Lower lobe of right lung (tissue), 2 donors: ENCODE data around the gene RAB39A. TPM values are rescaled to one million over a fixed set of nuclear protein-coding genes. Genes with fewer than 3 reads are reported as not detected.
A peak's percentile ranks its signal among the peaks of the same experiment; 100 is the strongest.
"Not testable (repeated sequence)": the region's sequence is repeated elsewhere in the genome, so short reads cannot be mapped to it uniquely, and the experiment has no call there.

Experiments
- ATAC-seq, 2 donors: fragments of 200-7000 bp; cut with Tn5 transposase; one replicate each; pipeline ENCODE4 v1.9.1; 2020 to 2022; ENCODE audit warnings: mild to moderate bottlenecking in 2 of 2, moderate library complexity in 2 of 2
- DNase-seq: peaks from one replicate; pipeline ENCODE4 v3.0.0-alpha.2; 2020
- H3K27ac ChIP-seq: fragments of 200-600 bp; one replicate; pipeline ENCODE4 v1.8.0; 2022
- H3K27me3 ChIP-seq: fragments of 200-600 bp; one replicate; pipeline ENCODE4 v1.8.0; 2022; ENCODE audit warnings: low read depth
- H3K36me3 ChIP-seq: fragments of 200-600 bp; one replicate; pipeline ENCODE4 v1.8.0; 2022; ENCODE audit warnings: mild to moderate bottlenecking
- H3K4me1 ChIP-seq: fragments of 200-600 bp; one replicate; pipeline ENCODE4 v1.8.0; 2022
- H3K4me3 ChIP-seq: fragments of 200-600 bp; one replicate; pipeline ENCODE4 v1.8.0; 2022; ENCODE audit warnings: mild to moderate bottlenecking
- H3K9me3 ChIP-seq: fragments of 200-600 bp; one replicate; pipeline ENCODE4 v1.8.0; 2022
- CTCF ChIP-seq: fragments of 200-600 bp; IDR thresholded peaks from one replicate; pipeline ENCODE4 v1.8.0; 2022; ENCODE audit warnings: antibody characterized with exemption, mild to moderate bottlenecking
- intact Hi-C: fragments of 100-400 bp; cut with DNase I; formaldehyde crosslinking; loops from one replicate; pipeline ENCODE4 v1.11.0; 2022
- total RNA-seq: library from RNA; stranded (reverse); fragmentation: NEBNext Ultra II Directional; extraction: Animal tissue kit (Norgen Biotek cat#: 25700); gene quantifications from one replicate; pipeline ENCODE4 v1.2.1, GENCODE V29; 2021
- donor health status: DM: no; HTN: yes; CAD: no; lungs with severe emphysema.

Gene RAB39A
- total RNA-seq, 1 donor from 2014 or later, result 3.1 TPM

DNA sequence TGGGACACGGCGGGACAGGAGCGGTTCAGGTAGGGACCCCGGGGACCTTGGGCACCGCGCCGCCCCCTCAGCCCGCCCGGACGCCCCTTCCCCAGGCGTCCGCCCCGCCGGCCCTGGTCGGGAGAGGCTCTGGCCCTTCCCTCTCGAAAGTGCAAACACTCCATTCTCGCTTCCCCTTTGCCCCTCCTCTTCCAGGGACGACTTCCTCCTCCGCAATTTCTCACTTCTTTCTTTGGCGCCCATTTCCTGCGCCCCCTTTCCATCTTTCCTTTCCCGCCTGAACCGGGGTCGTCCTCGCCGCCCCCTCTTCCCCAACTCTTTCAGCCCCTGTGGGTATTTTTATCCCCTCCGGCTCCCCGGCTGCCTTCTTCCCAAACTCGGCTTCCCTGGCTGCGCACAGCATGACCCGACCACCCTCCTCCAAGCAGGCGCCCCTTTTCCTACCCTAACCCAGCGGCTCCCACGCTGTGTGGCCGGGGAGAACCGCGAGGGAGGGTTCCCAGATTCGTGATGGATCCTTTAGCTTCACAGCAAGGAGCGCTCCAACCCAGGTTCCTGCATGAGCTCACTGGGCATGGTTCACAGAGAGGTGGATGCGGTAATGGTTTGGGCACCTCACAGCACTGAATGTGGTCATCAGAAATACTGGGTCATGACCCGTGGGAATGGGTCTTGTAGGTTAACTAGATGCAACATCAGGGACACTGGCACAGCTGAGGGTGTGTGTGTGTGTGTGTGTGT lies 689 bp downstream of the RAB39A start:
- ATAC-seq, result peak; percentile 59 to 66
- no peak for TF ChIP-seq CTCF
- H3K27ac ChIP-seq, result peak overlapping the region; percentile 39
- peak overlapping the region; percentile 62 for H3K4me3 ChIP-seq
- H3K36me3 ChIP-seq, result no peaks in the 10 kb centered on the region
- intact Hi-C loops, result no loop called here
- H3K4me1 ChIP-seq, result peaks cover 9% of the 10 kb centered on the region
- DNase-seq, result no peak
- peaks cover 17% of the 10 kb centered on the region for H3K27me3 ChIP-seq
- no peaks in the 10 kb centered on the region for H3K9me3 ChIP-seq

GRCh38 chr11:107929611-107930200 lies 1.5 kb downstream of the RAB39A start:
- DNase-seq (no peak), ATAC-seq (no peak)
- no peak for TF ChIP-seq CTCF
- no peaks in the 10 kb centered on the region for H3K9me3 ChIP-seq
- H3K36me3 ChIP-seq, result no peaks in the 10 kb centered on the region
- intact Hi-C loops, result no loop called here
- H3K4me1 ChIP-seq, result peaks cover 9% of the 10 kb centered on the region
- H3K4me3 ChIP-seq, result peak overlapping the region; percentile 62
- H3K27me3 ChIP-seq, result peaks cover 17% of the 10 kb centered on the region
- no peak overlapping the region for H3K27ac ChIP-seq

GRCh38 chr11:107931206-107931605 lies 3.0 kb downstream of the RAB39A start:
- Histone ChIP-seq H3K4me1 (peaks cover 9% of the 10 kb centered on the region), H3K9me3 (no peaks in the 10 kb centered on the region), H3K4me3 (no peak overlapping the region), H3K27ac (no peak overlapping the region), H3K27me3 (peaks cover 17% of the 10 kb centered on the region), H3K36me3 (no peaks in the 10 kb centered on the region)
- TF ChIP-seq CTCF, result no peak
- DNase-seq, result no peak
- intact Hi-C loops, result no loop called here
- no peak for ATAC-seq

GRCh38 chr11:107947904-107948303 lies 19.7 kb downstream of the RAB39A start:
- ATAC-seq, result no peak
- no peak for TF ChIP-seq CTCF
- no peak overlapping the region for H3K27ac ChIP-seq
- no peaks in the 10 kb centered on the region for H3K36me3 ChIP-seq
- DNase-seq, result no peak
- H3K9me3 ChIP-seq, result no peaks in the 10 kb centered on the region
- no peaks in the 10 kb centered on the region for H3K27me3 ChIP-seq
- intact Hi-C loops, result no loop called here
- no peak overlapping the region for H3K4me3 ChIP-seq
- no peaks in the 10 kb centered on the region for H3K4me1 ChIP-seq

DNA sequence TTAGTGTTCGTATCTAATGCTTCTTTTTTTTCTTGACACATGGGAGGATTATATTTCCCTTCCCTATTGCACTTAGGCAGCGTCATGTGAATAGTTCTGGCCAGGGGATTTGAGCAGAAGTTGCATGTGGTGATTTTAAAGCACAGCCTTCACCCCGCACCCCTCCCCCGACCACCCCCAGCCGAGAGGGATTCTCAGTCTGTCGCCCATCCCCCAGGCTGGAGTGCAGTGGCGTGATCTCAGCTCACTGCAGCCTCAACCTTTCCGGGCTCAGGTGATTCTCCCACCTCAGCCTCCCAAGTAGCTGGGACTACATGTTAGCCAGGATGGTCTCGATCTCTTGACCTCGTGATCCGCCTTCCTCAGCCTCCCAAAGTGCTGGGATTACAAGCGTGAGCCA lies 20.1 kb downstream of the RAB39A start:
- DNase-seq, ATAC-seq, H3K4me3 ChIP-seq, H3K4me1 ChIP-seq, intact Hi-C loops, H3K27ac ChIP-seq, H3K9me3 ChIP-seq, H3K36me3 ChIP-seq, H3K27me3 ChIP-seq: not testable (repeated sequence)

DNA sequence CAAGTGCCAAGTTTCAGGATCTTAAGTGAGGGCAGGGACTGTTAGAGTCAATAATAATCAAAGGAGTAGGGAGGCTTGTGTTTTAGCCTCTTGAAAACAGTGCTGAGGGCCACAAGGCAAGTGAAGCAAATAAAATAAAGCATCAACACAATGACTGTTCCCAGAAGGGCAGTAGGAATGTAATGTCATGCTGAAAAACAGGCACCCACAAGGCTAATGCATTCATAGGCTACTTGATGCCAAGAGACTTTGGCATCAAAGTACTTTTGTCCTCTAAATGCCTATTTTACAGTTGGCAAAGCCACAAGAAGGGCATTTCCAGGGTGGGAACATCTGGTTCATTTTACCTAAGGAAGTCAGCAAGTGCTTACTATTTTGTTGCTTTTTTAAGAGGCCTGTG lies 22.9 kb downstream of the RAB39A start:
- no peaks in the 10 kb centered on the region for H3K9me3 ChIP-seq
- peak in 1 of 2 donors; percentile 51 for ATAC-seq
- no peaks in the 10 kb centered on the region for H3K4me1 ChIP-seq
- H3K36me3 ChIP-seq, result no peaks in the 10 kb centered on the region
- H3K27ac ChIP-seq, result no peak overlapping the region
- no peak for TF ChIP-seq CTCF
- no peak overlapping the region for H3K4me3 ChIP-seq
- intact Hi-C loops, result no loop called here
- H3K27me3 ChIP-seq, result no peaks in the 10 kb centered on the region
- DNase-seq, result no peak
